Measurements from ENCODE around the gene DCAF15. TPM values are rescaled to one million over a fixed set of nuclear protein-coding genes. Genes with fewer than 3 reads are reported as not detected.

Gene DCAF15
- polyA plus RNA-seq, 4 donors, result 27.8 to 47.9 (median 40.1) TPM

DNA sequence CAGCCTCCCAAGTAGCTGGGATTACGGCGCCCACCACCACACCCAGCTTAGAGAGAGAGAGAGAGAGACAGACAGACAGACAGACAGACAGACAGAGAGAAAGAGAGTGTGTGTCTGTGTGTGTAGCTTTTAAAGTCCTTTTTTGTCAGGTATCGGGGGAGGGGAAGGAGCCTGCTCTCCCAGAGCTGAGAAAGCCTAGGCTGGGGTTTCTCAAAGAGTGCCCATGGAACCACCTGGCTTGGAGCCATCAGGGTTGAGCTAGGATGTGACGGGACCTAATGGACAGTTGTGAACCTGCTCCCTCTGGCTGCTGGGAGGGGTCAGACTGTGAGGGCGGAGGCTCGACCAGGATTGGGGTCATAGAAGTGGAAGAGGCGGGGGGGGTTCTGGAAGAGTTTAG lies 37.2 kb downstream of the DCAF15 start:
- DNase-seq (ENCODE audit: low read depth in 4 of 4, low spot score in 2 of 4), result no peak

DNA sequence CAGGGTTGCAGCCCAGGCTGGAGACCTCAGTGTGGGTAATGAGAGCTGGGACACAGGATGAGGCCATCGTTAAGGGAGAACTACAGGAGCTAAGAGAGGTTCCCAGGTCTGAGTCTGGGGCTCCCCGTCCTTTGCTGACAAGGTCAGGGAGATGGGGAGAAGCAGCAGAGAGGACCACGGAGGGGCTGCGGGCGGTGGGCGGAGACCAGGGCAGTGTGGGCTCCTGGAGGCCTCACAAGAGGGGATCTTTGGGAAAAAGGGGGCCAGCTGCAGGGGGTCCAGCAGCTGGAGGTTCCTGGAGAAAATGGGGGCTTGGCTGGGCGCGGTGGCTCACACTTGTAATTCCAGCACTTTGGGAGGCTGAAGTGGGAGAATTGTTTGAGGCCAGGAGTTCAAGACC lies 37.8 kb downstream of the DCAF15 start:
- no peak for DNase-seq (ENCODE audit: low read depth in 4 of 4, low spot score in 2 of 4)

DNA sequence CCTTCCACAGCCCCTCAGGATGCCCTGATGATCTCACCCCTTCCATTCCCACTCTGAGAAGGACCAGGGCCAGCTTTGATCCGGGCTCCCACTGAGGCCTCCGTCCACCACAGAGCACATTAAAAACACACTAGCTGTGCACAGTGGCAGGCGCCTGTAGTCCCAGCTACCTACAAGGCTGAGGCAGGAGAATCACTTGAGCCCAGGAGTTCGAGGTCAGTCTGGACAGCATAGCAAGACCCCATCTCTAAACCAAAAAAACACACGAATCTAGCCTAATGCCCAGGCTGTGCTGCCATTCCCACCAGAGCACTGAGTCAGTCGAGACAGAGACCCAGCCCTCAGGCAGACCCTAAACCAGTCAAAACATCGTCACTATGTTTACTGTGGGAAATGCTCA lies 39.7 kb downstream of the DCAF15 start:
- no peak for DNase-seq (ENCODE audit: low read depth in 4 of 4, low spot score in 2 of 4)

DNA sequence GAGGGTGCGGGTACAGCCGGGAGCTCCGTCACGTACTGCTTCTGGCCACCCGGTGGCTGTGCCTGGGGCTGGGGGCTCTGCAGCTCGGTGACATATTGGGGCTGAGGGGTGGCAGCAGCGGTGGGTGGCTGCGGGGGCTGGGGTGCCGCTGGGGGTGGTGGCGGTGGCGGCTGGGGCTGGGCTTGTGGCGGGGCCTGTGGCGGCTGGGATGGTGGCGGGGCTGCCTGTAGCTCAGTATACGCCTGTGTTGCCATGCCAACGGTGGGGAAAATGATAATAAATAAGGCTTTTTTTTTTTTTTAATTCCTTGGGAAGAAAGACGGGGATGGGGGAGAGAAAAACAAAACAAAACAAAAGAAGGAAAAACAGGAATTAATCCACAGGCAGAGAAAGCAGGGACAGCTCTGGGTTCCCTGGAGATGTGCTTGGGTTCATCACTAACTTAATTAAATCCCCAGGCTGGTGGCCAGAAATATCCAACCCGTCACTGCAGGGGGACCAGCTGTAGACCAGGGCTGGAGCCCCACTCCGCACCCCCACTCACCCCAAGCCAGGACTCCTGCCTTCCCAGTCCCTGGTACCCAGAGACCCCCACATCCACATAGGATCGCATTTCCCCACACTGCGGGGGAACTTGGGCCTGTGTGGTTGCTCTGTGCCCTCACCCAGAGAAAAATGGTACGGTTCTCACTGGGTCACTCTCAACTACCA lies 41.4 kb downstream of the DCAF15 start:
- DNase-seq (ENCODE audit: low read depth in 4 of 4, low spot score in 2 of 4), result no peak

DNA sequence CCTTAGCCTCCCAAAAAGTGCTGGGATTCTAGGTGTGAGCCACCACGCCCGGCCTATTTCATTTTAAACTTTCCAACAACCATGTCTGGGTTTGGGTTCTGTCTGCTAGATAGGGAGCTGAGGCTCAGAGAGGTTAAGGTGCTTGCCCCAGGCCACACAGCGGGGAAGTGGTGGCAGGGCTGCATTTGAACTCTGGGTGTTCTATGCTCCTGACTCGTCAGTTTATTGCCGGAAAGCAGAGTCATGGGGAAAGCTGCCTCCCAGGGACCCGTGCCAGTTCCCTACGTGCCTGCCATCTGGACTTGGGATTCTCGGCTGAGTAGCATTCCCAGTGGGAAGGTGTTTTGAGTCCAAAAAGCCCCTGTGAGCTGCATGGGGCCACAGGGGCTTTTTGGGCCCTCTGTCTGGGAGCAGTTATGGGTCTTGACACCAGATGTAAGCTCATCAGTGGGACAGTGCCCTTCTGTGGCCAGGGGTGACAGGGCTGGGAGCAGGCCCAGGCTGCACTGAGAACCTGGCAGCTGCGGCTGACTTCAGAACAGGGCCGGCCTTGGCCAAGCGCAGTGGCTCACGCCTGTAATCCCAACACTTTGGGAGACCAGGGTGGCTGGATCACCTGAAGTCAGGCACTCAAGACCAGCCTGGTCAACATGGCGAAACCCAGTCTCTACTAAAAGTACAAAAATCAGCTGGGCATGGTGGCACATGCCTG lies 42.9 kb downstream of the DCAF15 start:
- DNase-seq (ENCODE audit: low read depth in 4 of 4, low spot score in 2 of 4), result no peak

DNA sequence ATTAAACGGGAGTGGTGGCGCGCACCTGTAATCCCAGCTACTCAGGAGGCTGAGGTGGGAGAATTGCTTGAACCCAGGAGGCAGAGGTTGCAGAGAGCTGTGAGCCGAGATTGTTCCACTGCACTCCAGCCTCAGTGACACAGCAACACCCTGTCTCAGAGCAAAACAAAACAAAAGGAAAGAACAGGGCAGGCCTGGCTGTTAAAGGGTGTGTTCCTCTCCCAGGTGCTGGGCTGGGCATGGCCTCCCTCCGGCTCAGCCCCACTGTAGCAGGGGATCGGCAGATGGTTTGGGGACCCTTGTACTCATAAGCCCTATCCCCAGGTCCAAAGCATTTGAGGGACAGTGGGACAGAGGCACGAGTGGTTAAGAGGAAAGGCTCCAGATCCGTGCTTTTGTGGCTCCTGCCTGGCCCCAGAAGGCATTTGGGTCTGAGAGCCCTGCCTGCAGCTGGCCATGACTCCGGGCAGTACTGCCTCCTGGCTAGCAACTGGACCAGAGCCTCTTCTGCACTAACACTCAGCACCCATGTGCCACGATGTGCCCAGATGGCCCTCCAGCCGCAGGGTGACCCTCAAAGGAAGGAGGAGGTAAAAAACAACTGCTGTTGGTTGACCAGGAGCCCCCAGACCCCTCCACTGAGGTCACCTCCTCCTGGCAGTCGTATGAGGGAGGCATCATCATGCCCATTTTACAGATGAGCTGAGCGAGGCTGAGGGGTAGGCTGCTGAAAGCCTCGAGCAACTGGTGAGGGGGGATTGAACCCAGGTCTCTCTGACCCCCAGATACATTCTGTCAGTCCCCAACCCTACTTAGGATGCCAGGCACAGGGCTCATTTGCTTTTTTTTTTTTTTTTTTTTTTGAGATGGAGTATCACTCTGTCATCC lies 43.8 kb downstream of the DCAF15 start:
- no peak for DNase-seq (ENCODE audit: low read depth in 4 of 4, low spot score in 2 of 4)

DNA sequence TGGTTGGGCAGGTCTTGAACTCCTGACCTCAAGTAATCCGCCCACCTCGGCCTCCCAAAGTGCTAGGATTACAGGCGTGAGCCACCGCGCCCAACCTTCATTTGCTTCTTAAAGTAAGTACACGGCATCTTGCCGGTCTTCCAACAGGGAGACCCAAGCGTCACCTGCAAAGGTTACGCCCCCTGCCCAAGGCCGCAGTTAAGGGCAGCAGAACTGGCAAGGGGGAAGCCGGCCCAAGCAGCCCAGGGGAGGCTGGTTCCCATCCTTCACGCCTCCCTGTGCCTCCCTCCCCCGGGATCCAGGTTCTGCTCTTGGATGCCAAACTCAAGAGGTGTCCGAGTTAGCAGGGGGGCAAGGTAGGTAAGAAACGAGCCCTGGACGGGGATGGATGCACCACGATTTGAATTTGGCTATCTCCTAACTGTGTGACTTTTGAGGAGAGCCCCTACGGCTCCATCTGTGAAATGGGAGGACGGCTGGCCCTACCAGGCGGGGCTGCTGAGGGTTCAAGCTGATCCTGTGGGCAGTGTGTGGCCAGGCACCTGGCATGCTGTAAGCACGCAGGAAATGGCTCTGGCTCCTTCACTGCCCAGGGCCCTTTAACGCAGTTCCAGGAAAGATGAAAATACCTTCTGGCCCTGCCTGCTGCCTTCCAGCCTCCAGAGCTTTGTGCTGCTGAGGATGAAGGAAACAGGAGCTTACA lies 44.8 kb downstream of the DCAF15 start:
- DNase-seq (ENCODE audit: low read depth in 4 of 4, low spot score in 2 of 4), result no peak

DNA sequence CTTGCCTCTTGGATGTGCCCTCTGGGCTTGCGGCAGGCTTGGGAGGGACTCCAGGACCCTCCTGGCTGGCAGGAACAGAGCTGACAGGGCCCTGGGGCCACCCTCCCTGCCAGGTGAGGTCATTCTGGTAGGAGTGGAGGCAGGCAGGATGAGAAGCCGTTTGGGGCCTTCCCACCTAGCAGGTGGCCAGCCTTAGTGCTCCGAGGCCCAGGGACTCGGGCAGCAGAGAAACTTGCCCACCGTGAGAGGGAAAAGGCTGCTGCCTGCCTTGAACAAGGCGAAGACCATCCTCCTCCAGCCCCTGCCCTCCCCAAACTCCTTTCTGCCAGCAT lies 45.3 kb downstream of the DCAF15 start:
- DNase-seq (ENCODE audit: low read depth in 4 of 4, low spot score in 2 of 4), result no peak

DNA sequence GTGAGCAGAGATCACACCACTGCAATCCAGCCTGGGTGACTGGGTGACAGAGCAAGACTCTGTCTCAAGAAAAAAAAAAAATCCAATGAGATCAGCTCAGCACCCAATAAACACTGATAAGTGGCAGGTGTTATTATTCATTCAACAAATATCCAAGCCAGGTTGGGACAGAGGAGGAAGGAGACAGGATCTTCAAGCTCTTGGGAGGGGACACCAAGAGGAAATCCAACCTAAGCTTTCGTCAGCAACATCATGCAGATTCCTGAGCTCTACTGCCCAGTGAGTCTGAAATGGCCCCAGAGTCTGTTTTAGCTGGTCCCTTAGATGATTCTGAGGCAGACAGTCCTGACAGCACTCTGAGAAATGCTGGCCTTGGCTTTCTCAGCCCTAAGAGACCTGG lies 46.1 kb downstream of the DCAF15 start:
- no peak for DNase-seq (ENCODE audit: low read depth in 4 of 4, low spot score in 2 of 4)

DNA sequence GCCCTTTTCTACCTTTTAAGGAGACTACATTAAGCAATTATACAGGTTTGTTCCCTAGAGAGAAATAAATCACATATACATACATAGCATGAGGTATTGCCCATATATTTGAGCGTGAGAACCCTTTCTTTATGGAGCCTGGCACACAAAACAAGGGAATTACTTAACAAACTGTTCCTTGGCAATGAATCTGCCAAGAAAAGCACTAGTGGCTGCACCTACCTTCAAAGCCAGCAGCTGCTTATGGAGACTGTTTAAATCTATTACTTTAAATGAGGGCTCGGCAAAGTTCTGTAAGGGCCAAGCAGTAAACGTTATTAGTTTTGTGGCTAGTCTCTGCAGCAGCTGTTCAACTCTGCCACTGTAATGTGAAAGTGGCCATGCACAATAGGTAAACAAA lies 46.8 kb downstream of the DCAF15 start:
- DNase-seq (ENCODE audit: low read depth in 4 of 4, low spot score in 2 of 4), result no peak

DNA sequence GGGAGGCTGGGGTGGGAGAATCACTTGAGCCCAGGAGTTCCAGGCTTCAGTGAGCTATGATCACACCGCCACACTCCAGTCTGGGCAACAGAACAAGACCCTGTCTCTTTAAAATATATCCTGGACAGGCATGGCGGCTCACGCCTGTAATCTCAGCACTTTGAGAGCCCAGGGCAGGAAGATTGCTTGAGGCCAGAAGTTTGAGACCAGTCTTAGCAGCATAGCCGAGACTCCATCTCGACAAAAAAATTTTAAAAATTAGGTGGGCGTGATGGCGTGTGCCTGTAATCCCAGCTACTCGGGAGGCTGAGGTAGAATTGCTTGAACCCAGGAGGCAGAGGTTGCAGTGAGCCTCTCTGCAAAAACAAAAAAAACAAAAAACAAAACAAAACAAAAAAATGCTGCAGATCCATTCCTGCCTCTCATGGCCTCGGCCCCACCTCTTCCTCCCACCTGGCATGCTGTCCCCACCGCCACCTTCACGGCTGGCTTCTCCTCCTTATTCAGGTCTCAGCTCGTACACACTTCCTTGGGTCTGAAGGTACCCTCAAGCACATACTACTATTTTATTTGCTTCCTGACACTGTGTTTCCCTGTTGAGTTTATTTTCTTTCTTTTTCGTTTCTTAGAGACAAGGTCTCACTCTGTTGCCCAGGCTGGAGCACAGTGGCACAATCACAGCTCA lies 48.5 kb downstream of the DCAF15 start:
- DNase-seq (ENCODE audit: low read depth in 4 of 4, low spot score in 2 of 4), result no peak

DNA sequence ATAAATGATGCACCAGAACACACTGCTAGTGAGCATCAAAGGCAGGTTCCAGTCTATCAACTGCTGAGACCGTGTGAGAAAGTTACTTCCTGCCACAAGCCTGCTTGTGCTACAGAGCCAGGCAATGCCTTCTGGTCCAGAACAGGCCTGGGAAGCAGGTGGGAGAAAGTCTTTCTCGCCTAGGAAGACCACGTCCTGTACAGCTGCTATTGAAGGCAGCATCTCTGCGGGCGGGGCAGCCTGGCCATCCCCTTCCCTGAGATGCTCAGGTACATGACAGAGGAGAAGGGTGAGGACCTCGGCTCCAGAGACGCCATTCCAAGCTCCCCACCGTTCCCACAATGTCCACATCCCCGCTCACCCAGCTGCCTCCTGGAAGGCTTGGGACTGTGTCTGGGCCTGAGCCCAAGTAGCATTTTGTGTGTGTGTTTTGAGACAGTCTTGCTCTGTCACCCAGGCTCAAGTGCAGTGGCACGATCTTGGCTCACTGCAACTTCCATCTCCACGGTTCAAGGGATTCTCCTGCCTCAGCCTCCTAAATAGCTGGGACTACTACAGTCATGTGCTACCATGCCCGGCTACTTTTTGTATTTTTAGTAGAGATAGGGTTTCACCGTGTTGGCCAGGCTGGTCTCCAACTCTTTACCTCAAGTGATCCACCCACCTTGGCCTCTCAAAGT lies 50.4 kb downstream of the DCAF15 start:
- DNase-seq (ENCODE audit: low read depth in 4 of 4, low spot score in 2 of 4), result no peak

DNA sequence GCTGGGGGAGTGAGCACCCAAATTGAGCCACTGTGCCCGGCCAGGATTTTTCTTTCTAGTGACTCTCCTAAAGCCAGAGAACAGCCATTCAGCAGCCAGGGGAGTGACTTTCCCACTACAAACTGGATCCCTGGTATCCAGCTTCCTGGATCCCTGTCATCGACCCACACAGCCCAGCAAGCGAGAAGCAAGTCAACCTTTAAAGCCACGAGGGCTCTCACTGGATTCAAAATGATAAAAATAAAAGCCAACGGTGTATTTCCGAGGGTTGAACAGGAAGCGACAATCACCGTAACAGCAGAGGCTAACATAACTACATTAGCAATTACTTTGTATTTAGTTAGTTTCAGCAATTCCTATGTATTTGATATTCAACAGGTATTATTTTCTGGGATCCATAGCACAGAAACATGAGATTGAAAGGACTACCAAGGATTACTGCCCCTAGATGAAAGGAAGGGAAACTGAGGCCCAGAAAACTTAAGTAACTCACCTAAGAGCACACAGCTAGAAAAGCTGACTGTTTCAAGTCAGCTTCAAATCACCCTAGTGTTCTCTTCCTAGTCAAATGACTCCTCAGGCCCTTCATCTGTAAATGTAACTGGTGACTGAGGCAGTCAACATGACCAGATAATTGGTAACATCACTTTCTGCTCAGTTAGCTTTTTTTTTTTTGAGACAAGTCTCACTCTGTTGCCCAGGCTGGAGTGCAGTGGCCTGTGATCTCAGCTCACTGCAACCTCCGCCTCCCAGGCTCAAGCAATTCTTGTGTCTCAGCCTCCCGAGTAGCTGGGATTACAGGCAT lies 51.1 kb downstream of the DCAF15 start:
- DNase-seq (ENCODE audit: low read depth in 4 of 4, low spot score in 2 of 4), result no peak

DNA sequence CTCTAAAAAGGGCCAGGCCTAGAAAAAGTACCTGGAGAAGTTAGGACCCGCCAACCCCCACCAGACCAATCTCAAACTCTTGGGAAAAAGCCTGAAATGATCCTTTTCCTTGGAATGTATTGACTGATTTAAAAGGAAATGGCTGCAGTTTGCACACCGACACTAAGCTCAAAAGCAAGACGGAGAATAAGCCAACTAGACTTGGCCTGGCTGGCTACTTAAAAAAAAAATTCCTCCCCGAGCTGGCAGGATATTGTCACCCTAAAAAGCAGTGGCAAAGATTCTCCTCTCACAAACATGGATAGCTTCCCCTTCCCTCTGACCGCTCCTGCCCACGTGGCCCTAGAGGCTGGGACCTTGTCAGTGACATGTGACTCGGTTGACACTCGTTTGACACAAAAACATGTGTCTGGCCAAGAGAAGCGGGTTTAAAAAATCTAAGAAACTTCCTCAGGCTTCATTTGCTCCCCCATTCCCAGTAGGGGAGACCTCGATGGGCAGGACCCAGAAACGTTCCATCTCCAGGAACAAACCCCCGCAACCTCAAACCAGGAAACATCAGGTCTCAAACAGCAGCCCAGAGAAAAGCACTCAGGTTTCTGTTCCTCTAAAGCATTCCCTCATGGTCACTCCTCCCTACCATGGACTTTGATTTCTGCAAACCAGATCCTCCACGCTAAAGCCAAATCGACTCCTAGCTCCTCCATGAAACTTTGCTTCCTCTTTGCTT lies 52.5 kb downstream of the DCAF15 start:
- DNase-seq (ENCODE audit: low read depth in 4 of 4, low spot score in 2 of 4), result no peak

DNA sequence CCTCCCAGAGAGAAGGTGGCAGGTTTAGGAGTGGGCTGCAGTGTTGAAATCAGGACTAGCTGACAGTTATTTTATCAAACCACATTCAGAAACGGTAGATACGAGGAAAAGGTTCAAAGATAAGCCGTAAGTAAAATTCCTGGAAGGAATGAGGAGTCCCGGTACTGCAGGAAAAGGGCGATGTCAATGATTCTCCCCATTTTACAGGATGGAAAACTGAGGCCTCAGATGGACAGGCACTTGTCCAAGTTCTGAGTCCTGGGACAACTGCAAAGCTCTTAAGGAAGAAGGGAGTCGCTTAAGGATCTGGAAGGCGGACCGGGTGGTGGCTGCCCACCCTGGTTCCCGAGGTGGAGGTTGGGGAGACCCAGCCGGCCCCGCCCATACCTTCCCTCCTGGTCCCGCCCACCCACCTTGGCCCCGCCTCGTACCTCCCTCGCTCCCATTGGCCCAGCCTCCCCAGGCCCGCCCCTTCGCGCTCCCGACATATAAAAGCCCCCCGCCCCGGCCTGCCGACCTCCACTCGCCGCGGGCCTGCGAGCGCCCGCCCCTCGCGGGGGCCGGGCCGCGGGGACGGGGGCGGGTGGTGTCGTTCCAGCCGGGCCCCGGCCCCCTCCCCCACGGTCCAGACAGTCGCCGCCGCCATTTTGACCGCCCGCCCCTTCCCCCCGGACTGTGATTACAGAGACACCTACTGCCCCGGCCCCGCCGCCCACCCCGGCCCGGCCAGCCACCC lies 53.2 kb downstream of the DCAF15 start:
- peak in 3 of 4 donors; percentile 69 to 74 (median 72) for DNase-seq (ENCODE audit: low read depth in 4 of 4, low spot score in 2 of 4)

DNA sequence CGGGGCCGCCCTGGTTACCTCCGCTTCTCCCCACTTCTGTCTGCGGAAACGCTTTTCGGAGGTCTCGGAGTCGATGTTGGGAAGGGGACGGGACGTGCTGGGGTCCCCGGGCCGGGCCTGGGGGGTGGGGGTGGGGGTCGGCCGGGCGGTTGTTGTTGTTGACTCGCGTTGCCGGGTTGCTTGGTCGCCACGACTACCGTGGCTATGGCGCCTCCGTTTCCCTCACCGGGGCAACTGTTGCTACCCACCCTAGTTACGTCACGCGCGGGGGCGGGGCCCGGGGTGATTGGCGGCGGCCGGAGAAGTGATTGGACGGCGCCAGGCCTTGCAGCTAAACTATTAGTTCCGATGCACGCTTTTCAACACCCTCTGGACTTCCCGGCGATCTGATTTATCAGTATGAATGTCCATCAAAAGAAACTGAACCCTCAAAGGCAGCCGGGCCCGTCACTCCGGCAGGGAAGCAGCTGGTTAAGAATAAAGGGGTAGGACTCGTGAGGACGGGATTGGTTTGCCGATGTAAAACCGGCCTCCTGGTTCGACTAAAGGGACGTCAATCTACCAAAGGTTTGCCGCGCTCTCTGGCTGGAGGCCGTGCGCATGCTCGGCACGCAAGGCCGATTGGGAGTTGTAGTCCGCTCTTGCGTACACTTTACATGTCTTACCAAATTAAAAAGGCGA lies 53.9 kb downstream of the DCAF15 start, which contains the start of gene RFX1:
Gene RFX1 (minus strand): TSS at position 236 of the 681 bp plus-strand sequence. CDS start 12,477 bp downstream, outside the sequence.
- DNase-seq (ENCODE audit: low read depth in 4 of 4, low spot score in 2 of 4), result peak; percentile 97 to 99 (median 98)
